Cardiac muscle cell (in vitro differentiated cells and primary cell): ENCODE results near the gene ANKMY1. TPM values are rescaled to one million over a fixed set of nuclear protein-coding genes. Genes with fewer than 3 reads are reported as not detected.

Source experiments
- DNase-seq, 2 donors: peaks; one replicate each; pipeline versions ENCODE4 v3.0.0 to v3.0.0-alpha.2; 2010 to 2017; ENCODE audit warnings: low read depth in 1 of 2, low spot score in 1 of 2
- H3K27ac ChIP-seq: fragments of 200-600 bp; sonication (generic); 2 replicates; pipeline ENCODE4 v1.5.1; 2016
- H3K27me3 ChIP-seq: fragments of 200-600 bp; sonication (generic); 2 replicates; pipeline ENCODE4 v1.6.0; 2016; ENCODE audit warnings: control low read depth
- H3K36me3 ChIP-seq: fragments of 200-600 bp; sonication (generic); 2 replicates; pipeline ENCODE4 v1.5.1; 2016; ENCODE audit warnings: control low read depth
- H3K4me1 ChIP-seq: fragments of 200-600 bp; sonication (generic); 2 replicates; pipeline ENCODE4 v1.8.1; 2017; ENCODE audit warnings: low read depth, mild to moderate bottlenecking, mixed run types
- H3K4me3 ChIP-seq: fragments of 200-600 bp; sonication (generic); 2 replicates; pipeline ENCODE4 v1.5.1; 2016; ENCODE audit warnings: mild to moderate bottlenecking
- H3K9me3 ChIP-seq: fragments of 200-600 bp; sonication (generic); 2 replicates; pipeline ENCODE4 v1.5.1; 2017; ENCODE audit warnings: low read depth, mild to moderate bottlenecking, control low read depth
- CTCF ChIP-seq: IDR thresholded peaks from 2 replicates; pipeline ENCODE4 v1.5.1; 2012; ENCODE audit warnings: low read depth, mild to moderate bottlenecking, low read length
- polyA plus RNA-seq: library from polyadenylated mRNA; unstranded; fragments of >200 nt; fragmentation: Nextera tagmentation; extraction: Ambion mirVana; gene quantifications from 2 replicates; pipeline ENCODE4 v1.2.1, GENCODE V29; 2016
- total RNA-seq: library from RNA; depleted of rRNA; stranded (reverse); fragments of >200 nt; gene quantifications from 2 replicates; pipeline ENCODE4 v1.2.3, GENCODE V29; 2016

Gene ANKMY1
- total and polyA plus RNA-seq, 2 experiments from 2014 or later, result 7.6 to 10.8 TPM

GRCh38 chr2:240528406-240529040 lies 29.3 kb downstream of the ANKMY1 start:
- no peaks in the 10 kb centered on the region for H3K4me1 ChIP-seq
- DNase-seq, result no peak
- H3K9me3 ChIP-seq, result no peaks in the 10 kb centered on the region
- no peak overlapping the region for H3K4me3 ChIP-seq
- no peak for TF ChIP-seq CTCF
- H3K36me3 ChIP-seq, result no peaks in the 10 kb centered on the region
- no peaks in the 10 kb centered on the region for H3K27me3 ChIP-seq
- no peak overlapping the region for H3K27ac ChIP-seq

GRCh38 chr2:240527153-240527750 lies 30.5 kb downstream of the ANKMY1 start:
- no peaks in the 10 kb centered on the region for H3K9me3 ChIP-seq
- no peak for DNase-seq
- TF ChIP-seq CTCF, result no peak
- H3K27me3 ChIP-seq, result no peaks in the 10 kb centered on the region
- H3K4me3 ChIP-seq, result no peak overlapping the region
- no peaks in the 10 kb centered on the region for H3K36me3 ChIP-seq
- no peaks in the 10 kb centered on the region for H3K4me1 ChIP-seq
- no peak overlapping the region for H3K27ac ChIP-seq

GRCh38 chr2:240526521-240526920 lies 31.3 kb downstream of the ANKMY1 start:
- H3K4me1 ChIP-seq, result no peaks in the 10 kb centered on the region
- DNase-seq, result no peak
- no peaks in the 10 kb centered on the region for H3K9me3 ChIP-seq
- no peaks in the 10 kb centered on the region for H3K27me3 ChIP-seq
- H3K36me3 ChIP-seq, result no peaks in the 10 kb centered on the region
- no peak overlapping the region for H3K27ac ChIP-seq
- TF ChIP-seq CTCF, result no peak
- no peak overlapping the region for H3K4me3 ChIP-seq

GRCh38 chr2:240525802-240526201 lies 32.0 kb downstream of the ANKMY1 start:
- TF ChIP-seq CTCF, result no peak
- Histone ChIP-seq H3K27me3 (no peaks in the 10 kb centered on the region), H3K36me3 (no peaks in the 10 kb centered on the region), H3K4me3 (no peak overlapping the region), H3K4me1 (no peaks in the 10 kb centered on the region), H3K27ac (no peak overlapping the region), H3K9me3 (no peaks in the 10 kb centered on the region)
- DNase-seq, result no peak

- Histone ChIP-seq H3K27me3 (peaks cover 5% of the 10 kb centered on the region), H3K36me3 (no peaks in the 10 kb centered on the region), H3K4me1 (no peaks in the 10 kb centered on the region), H3K27ac (no peak overlapping the region), H3K9me3 (no peaks in the 10 kb centered on the region), H3K4me3 (no peak overlapping the region)
- DNase-seq, result no peak
- no peak for TF ChIP-seq CTCF
Observed at GRCh38 chr2:240524963-240525718, 32.6 kb downstream of the ANKMY1 start.
